ENCODE data around the gene EML4.

GRCh38 chr2:42169874-42170521, 845 bp downstream of the EML4 start:
- TF ChIP-seq CTCF (IDR thresholded peaks at IDR 0.05) (no peak), POLR2A (IDR thresholded peaks at IDR 0.05) (no peak)

Measured in heart left ventricle (tissue), 13 donors.